Adrenal gland (tissue), 12 donors: ENCODE results near the gene HNF4A. TPM values are rescaled to one million over a fixed set of nuclear protein-coding genes. Genes with fewer than 3 reads are reported as not detected.

Experiments used
- DNase-seq, 7 donors: peaks; one replicate each; pipeline ENCODE4 v3.0.0-alpha.2; 2019 to 2020
- H3K27ac ChIP-seq, 5 donors: fragments of 200-600 bp; sonication (generic) in 4 of 5; 1 replicate in 3 of 5; 2 replicates in 2 of 5; pipeline versions ENCODE4 v1.5.1 to v1.8.0; 2016 to 2020; ENCODE audit warnings: mild to moderate bottlenecking in 1 of 5
- H3K27me3 ChIP-seq: fragments of 200-600 bp; 2 replicates; pipeline ENCODE4 v1.8.0; 2021
- H3K36me3 ChIP-seq, 2 donors: fragments of 200-600 bp; replicated peaks in 1 of 2; 1 replicate in 1 of 2; 2 replicates in 1 of 2; pipeline versions ENCODE4 v1.5.1 to v1.8.0; 2018 to 2022
- H3K4me1 ChIP-seq, 2 donors: fragments of 200-600 bp; replicated peaks in 1 of 2; 1 replicate in 1 of 2; 2 replicates in 1 of 2; pipeline versions ENCODE4 v1.5.1 to v1.8.0; 2018 to 2021
- H3K4me3 ChIP-seq, 4 donors: fragments of 200-600 bp; sonication (generic) in 3 of 4; one replicate each; pipeline ENCODE4 v1.5.1; 2016 to 2018
- H3K9me3 ChIP-seq, 3 donors: fragments of 200-600 bp; sonication (generic) in 1 of 3; replicated peaks in 1 of 3; 1 replicate in 2 of 3; 2 replicates in 1 of 3; pipeline versions ENCODE4 v1.5.1 to v1.8.0; 2016 to 2021
- CTCF ChIP-seq, 6 experiments: fragments of 450-650 bp in 4 of 6; fragments of 200-600 bp in 2 of 6; sonication (generic) in 1 of 6; IDR thresholded peaks; 1 replicate in 5 of 6; 2 replicates in 1 of 6; pipeline versions ENCODE4 v1.5.1 to v1.8.0; 2016 to 2021; ENCODE audit warnings: antibody characterized with exemption in 6 of 6, mild to moderate bottlenecking in 2 of 6, moderate library complexity in 1 of 6
- POLR2A ChIP-seq, 2 donors: fragments of 450-650 bp; IDR thresholded peaks; one replicate each; pipeline ENCODE4 v1.6.1; 2017; ENCODE audit warnings: antibody characterized with exemption in 2 of 2, mild to moderate bottlenecking in 2 of 2, moderate library complexity in 1 of 2
- WGBS, 4 donors: extraction: QIAGEN DNeasy Blood & Tissue Kit in 2 of 4; methylation state at CpG; one replicate each; pipeline versions ENCODE4 v1.1.5 to v1.1.7; 2013 to 2017; 5-methylcytosine and 5-hydroxymethylcytosine counted together
- intact Hi-C, 2 donors: fragments of 100-400 bp; cut with DNase I; formaldehyde crosslinking; loops; one replicate each; pipeline versions ENCODE4 v1.14.1 to v1.15.0; 2022 to 2023
- polyA plus RNA-seq, 3 donors: library from polyadenylated mRNA; stranded (reverse); fragments of 200-250 nt in 2 of 3; fragments of 350-450 nt in 1 of 3; fragmentation: Illumina TruSeq in 1 of 3; extraction: RNeasy Lipid Tissue Mini Kit (QIAGEN cat#74804) in 1 of 3; gene quantifications; one replicate each; pipeline ENCODE4 v1.2.3, GENCODE V29; 2013 to 2014
- total RNA-seq, 9 donors: library from RNA; depleted of rRNA in 4 of 9; stranded (reverse); fragments of >200 nt in 4 of 9; fragments of 120-200 nt in 1 of 9; fragmentation: NEBNext Ultra II Directional in 1 of 9; extraction: Animal tissue kit (Norgen Biotek cat#: 25700) in 1 of 9; gene quantifications; one replicate each; pipeline versions ENCODE4 v1.1.0 to v1.2.4, GENCODE V29; 2013 to 2023
- donor health status: healthy with polysubstance abuse.
- donor health status: Bipolar disorder and iron deficiency.
- donor health status: DM: yes; HTN: yes; CAD: no.
- donor health status: DM: no; HTN: no; CAD: no.
- donor health status: DM: no; HTN: no; CAD: no.
- donor health status: DM: yes; HTN: yes; CAD: no.

Gene HNF4A
- total and polyA plus RNA-seq, 12 donors = 0.06 to 0.78 (median 0.13) TPM; not detected in 2

- H3K4me3 ChIP-seq = no peak overlapping the region
- 89 to 94% (median 91%) methylated on average over 8 of the region's 8 CpGs for WGBS, 4 donors
- peaks cover 0 to 5% of the 10 kb centered on the region in 2 donors for H3K4me1 ChIP-seq
- no peaks in the 10 kb centered on the region for H3K27me3 ChIP-seq
- no peaks in the 10 kb centered on the region for H3K9me3 ChIP-seq
- no peaks in the 10 kb centered on the region for H3K36me3 ChIP-seq
- TF ChIP-seq POLR2A (IDR thresholded peaks at IDR 0.05) (no peak), CTCF (IDR thresholded peaks at IDR 0.05) (no peak)
- DNase-seq = no peak
- intact Hi-C loops = no loop called here
- no peak overlapping the region for H3K27ac ChIP-seq
Measured at GRCh38 chr20:44392088-44392775, 36.7 kb downstream of the HNF4A start.

GRCh38 chr20:44392776-44393607, 37.5 kb downstream of the HNF4A start:
- no peak overlapping the region for H3K4me3 ChIP-seq
- no peaks in the 10 kb centered on the region for H3K36me3 ChIP-seq
- no peaks in the 10 kb centered on the region for H3K9me3 ChIP-seq
- no peaks in the 10 kb centered on the region for H3K27me3 ChIP-seq
- H3K4me1 ChIP-seq = peaks cover 0 to 5% of the 10 kb centered on the region in 2 donors
- intact Hi-C loops = no loop called here
- TF ChIP-seq CTCF (IDR thresholded peaks at IDR 0.05) (no peak), POLR2A (IDR thresholded peaks at IDR 0.05) (no peak)
- H3K27ac ChIP-seq = no peak overlapping the region
- DNase-seq = peak in 1 of 7 donors; percentile 6
- WGBS, 4 donors = 57 to 68% (median 59%) methylated on average over 5 of the region's 5 CpGs

- no peak overlapping the region for H3K27ac ChIP-seq
- DNase-seq = peak in 1 of 7 donors; percentile 4
- 67 to 82% (median 77%) methylated on average over 5 to 9 of the region's 9 CpGs for WGBS, 4 donors
Measured at GRCh38 chr20:44393608-44394451, 38.3 kb downstream of the HNF4A start.

More at GRCh38 chr20:44393608-44394451, 38.3 kb downstream of the HNF4A start:
- H3K4me3 ChIP-seq = no peak overlapping the region
- H3K36me3 ChIP-seq = no peaks in the 10 kb centered on the region
- TF ChIP-seq POLR2A (IDR thresholded peaks at IDR 0.05) = no peak
- no peak for TF ChIP-seq CTCF (IDR thresholded peaks at IDR 0.05)
- H3K27me3 ChIP-seq = no peaks in the 10 kb centered on the region
- peaks cover 0 to under 1% of the 10 kb centered on the region in 2 donors for H3K4me1 ChIP-seq
- intact Hi-C loops = no loop called here
- no peaks in the 10 kb centered on the region for H3K9me3 ChIP-seq
